RPMI7951 (cell line): ENCODE results near the gene MAGI1. TPM values are rescaled to one million over a fixed set of nuclear protein-coding genes. Genes with fewer than 3 reads are reported as not detected.
A peak's percentile ranks its signal among the peaks of the same experiment; 100 is the strongest.
"Not testable (repeated sequence)": the region's sequence is repeated elsewhere in the genome, so short reads cannot be mapped to it uniquely, and the experiment has no call there.

Experiments
- DNase-seq: peaks from one replicate; pipeline ENCODE4 v3.0.0-alpha.2; 2012; ENCODE audit warnings: low read depth
- total RNA-seq: library from RNA; depleted of rRNA; stranded (reverse); fragments of >200 nt; shearing (Covaris generic); gene quantifications from 2 replicates; pipeline ENCODE4 v1.2.3, GENCODE V29; 2014

MAGI1 gene
- total RNA-seq, 1 experiment from 2014 or later = 4.1 TPM

DNA sequence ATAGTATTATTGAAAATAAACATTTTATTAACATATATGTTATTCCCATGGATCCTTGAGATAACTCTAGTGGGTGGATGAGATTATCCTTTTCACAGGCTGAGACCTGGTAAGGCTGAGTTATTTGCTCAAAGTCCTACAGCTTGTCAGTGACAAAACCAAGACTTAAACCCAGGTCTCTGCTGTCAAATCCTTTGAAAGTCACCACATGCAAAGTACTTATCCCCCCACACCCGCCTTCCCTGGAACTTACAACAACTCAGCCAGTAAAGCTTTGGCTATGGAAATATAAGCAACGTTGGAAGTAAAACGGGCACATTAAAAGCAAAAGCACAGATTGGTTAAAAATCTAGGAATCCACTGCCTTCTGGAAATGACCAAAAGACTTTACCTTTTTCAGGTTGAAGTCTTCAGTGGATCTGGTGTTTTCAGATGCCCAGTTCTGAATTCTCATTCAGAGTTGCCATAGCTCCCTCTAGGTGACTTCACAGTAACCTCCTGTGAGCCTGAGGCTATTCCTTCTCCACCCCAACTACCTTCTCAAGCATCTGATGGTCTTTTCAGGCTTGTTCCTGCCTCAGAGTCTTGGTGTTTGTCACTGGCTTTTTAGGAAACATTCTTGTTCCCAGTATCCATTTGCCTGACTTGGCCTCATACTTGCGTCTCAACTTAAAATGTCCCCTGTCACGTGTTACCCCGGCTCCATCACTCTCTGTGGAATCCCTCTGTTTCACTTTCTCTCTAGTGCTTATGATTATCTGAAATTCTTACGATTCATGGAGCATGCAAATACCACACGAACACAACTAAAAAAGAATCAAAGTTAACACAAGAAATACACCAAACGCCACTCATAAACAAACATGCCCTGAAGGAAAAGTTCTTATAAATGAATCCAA, 131.2 kb downstream of the MAGI1 start:
- DNase-seq = peak; percentile 59

DNA sequence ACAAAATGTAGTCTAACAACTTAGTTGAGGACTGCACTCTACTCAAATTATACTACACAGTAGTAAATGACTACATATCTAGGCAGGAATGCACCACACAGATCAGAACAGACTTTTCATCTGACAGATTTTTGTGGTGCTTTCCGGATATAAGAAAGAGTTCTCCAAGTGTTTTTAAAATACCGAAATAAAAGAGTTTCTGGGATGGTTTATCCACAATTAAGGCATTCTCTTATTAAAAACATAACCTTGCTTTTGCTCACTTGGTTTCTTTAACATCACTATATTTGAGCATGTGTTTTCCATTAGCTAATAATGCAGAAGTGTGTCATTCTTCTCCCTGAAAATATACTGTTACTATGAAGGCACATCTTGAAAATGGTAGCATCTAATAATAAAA, 132.9 kb downstream of the MAGI1 start:
- no peak for DNase-seq

DNA sequence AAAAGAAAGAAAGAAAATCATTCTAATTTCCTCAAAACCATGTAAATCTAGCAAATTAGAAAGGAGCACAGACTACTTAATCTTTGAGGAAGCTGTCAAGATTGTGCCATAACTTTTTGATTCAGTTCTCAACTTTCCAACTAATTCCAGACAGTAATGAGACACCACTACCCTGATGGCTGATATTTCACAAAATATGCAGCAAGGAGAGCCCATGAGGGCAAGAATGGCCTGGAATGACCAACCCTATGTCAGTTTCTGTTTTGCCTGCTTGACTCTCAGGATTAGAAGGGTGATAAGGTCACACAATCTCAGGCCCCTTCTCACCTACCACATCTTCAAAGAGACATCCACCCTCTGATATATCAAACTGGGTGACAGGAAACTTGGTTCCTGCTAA, 134.7 kb downstream of the MAGI1 start:
- DNase-seq = no peak

DNA sequence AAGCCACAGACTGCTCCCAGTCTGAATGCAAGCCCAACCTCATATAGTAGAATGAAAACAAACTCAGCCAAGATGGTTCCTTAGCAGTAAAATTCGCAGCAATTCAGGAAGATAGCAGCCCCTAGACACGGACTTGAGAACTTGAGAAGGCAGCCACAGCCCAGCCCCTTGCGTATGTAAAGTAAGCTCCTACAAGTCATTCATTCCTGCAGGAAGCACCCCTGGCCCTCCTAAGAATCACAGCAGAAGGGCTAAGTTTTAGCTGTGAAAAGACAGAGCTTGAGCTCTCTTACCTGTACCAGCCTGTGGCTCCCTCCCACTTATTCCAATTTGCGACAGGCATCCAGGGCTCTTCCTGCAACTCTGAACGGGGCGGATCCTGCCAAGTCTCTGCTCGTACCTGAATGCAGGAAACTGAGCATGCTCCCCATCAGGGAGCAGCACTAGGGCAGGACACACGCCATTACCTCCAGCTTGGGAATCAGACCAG, 136.4 kb downstream of the MAGI1 start:
- no peak for DNase-seq

DNA sequence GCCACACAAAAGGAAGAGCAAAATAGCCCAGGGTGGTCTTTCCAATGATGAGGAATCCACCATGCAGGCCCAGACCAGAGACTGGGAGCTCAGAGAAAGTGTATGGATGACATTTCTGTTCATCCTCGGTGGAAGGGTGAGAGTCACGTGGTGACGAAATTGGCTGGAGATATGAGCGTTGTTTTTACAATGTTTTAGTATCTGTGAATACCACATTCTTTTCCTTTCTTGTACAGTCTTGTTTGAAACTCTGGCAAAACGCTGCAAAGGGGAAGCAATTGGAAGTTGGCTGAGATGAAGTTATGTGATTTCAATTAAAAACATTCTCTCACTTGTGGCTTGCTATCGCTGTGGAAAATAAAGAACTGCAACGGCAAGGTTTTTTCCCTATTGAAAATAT, 137.5 kb downstream of the MAGI1 start:
- DNase-seq = no peak

DNA sequence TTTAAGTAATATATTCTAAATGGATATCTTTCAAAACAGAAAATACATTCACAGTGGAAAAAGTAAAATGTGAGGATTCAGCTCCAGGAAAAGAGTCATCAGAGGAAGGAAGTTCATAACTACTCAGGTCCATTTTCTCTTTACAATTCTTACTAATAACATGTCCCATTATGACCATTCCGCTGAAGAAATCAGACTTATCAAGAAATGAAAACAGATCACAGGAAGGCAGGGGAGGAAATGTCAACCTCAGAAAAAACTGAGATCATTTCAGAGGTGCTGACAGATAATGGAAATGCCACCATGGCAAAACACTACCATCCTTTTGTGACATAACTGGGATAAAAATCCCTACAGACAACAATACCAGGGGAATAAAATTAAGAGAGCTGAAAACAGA, 139.5 kb downstream of the MAGI1 start:
- no peak for DNase-seq

DNA sequence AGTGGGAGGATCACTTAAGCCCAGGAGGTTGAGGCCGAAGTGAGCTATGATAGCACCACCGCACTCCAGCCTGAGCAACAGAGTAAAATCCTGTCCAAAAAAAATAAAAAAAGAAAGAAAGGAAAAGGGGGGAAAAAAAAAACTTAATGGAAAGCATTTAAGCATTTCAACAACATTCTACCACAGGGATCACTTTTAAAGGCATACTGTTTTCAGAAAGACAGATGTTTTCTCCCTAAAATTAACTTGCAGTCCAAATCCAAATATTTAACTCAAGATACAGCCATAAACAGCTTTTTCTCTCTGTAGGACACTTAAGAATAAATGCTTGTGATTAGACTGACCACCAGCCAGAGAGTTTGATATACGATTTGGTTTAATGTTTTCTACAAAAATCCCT, 141.0 kb downstream of the MAGI1 start:
- no peak for DNase-seq

DNA sequence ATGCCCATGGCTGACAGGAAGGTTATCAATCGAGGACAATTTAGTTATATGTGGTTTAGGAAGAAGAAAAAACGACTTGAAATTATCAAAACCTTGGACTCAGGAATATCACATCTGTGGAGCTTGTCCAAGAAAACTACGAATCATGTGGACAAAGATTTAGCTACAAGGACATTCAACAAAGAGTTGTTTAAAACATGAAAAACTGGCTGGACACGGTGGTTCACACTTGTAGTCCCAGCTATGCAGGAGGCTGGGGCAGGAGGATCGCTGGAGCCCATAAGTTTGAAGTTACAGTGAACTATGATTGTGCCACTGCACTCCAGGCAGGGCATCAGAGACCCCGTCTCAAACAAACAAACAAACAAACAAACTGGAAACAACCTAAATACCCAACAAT, 142.4 kb downstream of the MAGI1 start:
- DNase-seq = no peak

DNA sequence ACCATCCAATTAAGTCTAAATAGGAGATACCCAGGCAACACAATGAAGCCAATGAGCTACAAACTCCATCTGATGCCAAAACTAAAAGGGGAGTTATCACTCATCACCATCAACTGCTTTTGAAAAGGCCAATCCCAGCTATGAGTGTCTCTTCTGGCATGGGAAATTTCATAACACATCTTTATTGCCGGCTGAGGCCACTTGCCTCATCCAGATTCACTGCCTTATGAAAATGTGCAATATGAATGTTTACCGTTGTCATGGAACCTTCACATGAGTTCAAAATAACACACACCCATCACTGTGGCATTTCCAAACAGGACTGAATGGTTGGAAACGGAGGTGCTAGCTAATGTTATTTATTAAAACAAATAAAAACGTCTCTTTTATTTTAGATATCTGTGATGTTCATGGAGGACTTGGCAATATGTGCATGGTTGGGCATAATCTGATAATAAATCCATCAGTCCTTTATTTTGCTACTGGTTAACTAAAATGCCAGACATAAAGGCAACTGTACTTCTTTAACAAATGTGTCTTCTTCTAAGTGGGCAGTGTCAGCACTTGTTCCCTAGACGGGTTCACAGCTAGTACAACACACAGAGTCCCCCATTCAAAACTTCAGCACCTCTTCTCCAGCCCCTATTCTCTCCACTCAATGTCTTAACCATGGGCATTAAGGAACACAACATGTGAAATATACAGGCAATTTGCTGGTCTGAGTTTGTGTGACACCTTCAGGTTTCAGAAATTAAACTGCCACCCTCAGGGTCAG, 143.9 kb downstream of the MAGI1 start:
- no peak for DNase-seq

DNA sequence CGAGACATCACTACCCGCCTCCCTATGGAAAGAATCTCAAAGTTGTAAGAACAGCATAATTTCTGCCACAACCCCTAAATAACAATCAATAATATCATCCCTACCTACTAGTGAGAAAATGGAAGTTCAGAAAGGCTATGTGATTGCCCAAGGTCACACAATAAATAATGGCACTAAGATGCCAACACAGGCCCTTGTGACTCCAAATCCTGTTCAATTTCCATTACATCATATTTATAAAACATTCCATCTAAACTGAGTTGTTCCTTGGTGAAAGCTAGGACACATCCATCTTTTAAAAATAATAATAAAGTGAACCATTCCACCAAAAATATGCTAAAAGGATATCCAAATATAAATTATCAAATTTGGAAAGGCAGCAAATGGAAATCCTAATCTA, 144.6 kb downstream of the MAGI1 start:
- no peak for DNase-seq

DNA sequence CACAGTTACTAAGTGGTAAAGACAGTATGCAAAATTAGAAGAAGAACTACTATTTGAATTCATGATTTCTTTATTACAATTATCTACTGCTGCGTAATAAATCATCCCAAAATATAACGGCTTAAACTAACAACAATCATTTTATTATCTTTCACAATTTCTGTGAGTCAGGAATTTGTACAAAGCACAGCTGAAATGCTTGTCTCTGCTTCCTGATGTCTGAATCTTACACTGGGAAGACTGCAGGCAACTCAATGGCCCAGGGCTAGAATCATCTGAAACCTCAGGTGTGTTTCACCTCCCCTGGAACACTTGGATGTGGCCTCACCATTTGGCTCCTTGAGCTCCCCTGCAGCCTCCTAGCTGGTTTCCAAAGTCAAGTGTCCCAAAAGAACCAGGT, 145.1 kb downstream of the MAGI1 start:
- DNase-seq = no peak

DNA sequence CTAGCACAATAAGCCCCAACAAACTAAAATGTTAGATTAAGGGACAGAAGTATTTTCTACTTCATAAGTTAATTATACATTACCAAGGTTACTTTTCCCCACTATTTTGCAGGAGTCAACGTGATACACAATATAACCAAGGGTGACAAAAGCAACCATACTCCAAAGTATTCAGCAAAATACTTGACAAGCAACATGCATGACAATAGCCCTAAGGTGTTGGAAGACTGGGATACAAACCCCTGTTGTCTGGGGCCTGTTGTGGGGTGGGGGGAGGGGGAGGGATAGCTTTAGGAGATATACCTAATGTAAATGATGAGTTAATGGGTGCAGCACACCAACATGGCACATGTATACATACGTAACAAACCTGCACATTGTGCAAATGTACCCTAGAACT, 147.2 kb downstream of the MAGI1 start:
- DNase-seq = not testable (repeated sequence)

DNA sequence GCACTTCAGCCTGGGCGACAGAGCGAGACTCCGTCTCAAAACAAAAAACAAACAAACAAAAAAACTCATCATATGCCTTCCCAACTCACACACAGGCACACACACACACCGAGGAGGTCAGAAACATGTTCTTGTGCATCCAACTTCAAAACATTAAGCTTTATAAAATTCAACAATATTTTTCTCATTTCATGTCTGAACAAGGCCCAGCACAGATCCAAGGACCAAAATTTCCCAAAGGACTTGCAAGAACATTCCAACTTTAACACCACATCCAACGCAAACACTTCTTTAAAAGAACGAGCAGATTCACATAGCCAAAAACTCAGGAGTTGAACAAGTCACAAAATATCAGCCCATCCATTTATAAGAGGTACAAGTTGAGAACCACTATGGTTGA, 148.4 kb downstream of the MAGI1 start:
- no peak for DNase-seq

DNA sequence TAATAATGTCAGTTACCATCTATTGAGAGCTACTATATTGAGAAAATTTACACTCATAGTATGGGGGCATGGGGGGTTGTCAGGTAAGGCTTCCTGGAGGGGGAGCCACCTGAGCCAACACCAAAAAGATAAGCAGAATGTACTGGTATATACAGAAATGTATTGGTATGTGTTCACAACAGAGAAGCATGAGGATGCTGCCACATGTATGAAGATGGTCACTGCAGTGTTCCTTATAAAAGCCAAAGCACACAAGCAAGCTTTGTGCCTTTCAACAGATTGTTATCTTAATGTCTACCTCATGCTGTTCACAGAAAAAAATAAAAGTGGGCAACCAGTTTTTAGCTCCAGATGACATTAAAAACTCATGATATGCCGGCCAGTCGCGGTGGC, 149.0 kb downstream of the MAGI1 start:
- no peak for DNase-seq

DNA sequence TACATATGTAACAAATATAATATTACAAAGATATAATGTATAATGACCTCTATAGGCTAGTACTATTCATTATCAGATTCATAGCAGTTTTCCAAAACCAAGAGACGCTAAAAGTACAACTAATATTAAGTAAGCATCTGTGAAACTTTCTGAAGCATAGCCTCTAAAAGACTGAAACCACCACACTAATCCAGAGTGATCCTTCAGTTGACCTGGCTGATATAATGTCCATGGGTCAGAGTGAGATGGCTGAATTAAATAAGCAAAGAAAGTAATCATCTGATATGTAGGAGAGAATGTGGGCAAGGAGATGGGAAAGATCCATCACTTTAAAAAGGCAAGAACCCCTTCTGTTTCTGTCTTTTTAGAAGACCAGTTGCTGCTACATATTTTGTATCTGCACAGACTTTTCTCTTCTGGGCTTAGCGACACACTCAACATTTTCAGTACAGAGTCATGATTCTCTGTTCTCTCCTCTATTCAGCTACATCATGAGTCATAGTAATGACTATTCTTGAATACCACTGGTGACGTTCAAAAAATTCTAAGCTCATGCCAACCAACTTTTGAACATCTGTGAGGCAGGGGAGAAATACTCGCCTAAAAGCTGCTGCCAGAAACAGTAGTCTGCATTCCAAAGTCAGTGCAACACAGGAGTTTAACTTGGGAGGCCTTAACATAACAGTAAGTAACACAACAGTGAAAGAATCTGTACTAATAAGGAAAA, 149.6 kb downstream of the MAGI1 start:
- peak; percentile 89 for DNase-seq

DNA sequence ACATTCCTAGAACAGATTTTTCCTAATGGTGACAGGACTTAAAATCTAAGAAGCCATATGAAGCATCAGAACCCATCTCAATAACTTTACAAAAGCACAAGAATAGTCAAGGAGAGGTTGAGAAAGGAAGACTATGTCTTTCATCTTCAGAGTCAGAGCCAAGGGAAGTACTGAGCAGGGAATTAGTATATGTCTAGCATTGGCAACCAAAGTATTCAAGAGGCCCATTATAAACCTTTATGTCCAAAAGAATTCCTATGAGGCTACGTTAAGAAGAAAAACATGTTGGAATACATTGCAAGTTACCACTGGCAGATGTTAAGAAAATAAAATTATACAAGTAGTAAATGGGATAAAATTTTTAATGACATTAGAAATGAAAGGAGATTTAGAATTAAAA, 150.5 kb downstream of the MAGI1 start:
- no peak for DNase-seq

DNA sequence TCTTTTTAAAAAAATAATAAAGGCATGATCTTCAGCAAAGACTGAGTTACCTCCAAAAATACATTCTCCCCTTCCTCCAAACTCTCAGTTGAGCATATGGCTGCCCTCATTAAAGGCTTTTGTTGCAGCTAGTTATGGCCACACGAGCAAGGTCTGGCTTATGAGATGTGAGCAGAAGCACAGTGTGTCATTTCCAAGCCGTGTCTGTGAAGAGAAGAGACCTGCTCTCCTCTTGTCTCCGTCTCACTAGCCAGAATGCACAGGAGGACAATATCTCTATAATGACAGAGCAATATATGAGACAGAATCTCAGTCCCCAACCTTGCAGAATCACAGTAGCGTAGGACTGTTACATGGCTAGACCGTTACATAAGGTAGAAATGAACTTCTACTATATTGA, 152.3 kb downstream of the MAGI1 start:
- DNase-seq = no peak

DNA sequence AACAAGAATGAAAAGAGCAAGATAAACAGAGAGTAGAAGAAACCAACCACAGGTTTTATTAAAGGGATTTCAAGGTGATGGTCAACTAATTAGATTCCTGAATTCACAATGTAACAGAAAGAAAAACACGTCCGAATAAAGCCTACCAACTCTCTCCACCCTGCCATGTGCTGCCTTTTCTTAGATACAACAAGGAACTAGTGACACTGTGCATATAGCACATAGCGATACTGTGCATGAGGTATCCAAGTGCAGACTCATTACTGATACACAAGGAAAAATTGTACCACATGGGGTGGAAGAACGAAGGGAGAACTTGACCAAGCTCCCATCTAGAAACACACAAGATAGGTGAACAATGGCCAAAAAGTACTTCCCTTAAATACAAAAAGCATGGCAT, 154.6 kb downstream of the MAGI1 start:
- DNase-seq = no peak

DNA sequence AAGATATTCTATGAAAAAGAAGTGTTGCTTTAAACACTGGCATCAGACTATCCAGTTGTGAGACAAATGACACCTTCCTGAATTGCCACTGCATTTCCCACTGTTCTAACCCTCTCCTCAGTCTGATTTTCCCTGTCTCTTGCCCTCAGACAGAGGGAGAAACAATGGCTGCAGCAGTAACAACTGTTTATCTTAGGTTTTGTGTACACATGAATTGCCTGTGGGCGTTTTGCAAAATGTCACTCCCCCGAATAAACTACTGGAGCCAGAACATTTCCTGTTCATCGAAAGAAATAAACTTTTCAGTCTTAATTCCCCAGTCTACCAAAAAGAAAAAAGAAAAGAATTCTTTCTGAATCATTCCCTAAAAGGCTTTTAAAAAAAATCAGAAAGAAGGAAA, 155.1 kb downstream of the MAGI1 start:
- no peak for DNase-seq

DNA sequence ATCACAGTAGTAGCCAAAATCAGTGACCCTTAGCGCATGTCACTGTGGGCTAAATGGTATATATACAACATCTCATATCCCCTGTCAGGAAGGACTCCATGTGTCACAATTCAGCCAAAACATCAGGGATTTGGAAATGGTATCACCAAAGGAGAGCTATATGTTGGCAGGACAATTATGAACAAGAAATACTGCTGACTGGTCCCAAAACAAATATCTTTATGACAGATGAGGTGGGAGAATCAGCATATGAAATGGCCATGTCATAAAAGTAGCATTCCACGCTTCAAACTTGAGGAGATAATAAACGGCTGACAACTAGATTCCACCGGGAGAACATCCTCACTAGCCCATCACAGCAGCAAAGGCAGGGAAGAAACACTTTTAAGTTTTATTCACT, 158.4 kb downstream of the MAGI1 start:
- DNase-seq = no peak

DNA sequence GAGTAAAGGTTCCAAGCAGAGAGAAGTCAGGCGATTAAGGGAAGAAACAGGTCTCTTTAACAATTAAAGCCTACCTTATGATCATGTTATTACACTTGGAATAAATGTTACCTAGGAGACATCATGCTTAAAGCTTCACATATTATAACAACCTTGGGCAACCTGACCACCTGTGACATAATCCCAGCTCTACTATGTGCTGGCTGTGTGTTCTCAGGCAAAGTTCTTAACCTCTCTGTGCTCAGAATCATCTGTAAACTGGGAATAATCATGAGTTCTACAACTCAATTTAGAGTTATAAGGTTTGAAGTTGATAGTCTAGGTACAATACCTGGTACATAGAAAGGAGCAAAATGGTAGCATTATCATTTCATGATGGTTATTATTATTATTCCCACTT, 159.3 kb downstream of the MAGI1 start:
- no peak for DNase-seq

DNA sequence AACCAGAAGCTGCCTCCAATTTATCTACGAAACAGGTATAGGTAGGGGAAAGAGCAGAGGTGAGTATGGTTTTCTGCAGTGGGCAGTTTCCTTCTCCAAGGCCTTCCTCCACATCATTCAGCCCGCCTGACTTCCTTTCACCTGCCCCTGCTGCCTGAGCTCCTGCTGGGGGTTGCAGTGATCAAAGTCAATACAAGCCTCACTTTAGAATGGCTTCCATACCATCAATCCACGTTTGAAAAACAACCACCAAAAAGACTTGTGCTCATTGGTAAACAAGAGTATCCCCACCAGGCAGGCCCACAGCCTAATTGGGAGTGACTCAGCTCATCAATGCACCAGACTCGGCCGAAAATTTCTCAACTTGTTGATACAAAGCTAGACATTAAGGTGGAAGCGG, 159.9 kb downstream of the MAGI1 start:
- DNase-seq = no peak
